Activated T-helper 1 cell treated with anti-CD3 and anti-CD28 coated beads, Interleukin-2, amount 50 U/mL, for 16 hours (primary cell): ENCODE results near the gene STX11.

Experiments used
- DNase-seq, 2 donors: peaks; one replicate each; pipeline ENCODE4 v3.0.0-alpha.2; 2020; ENCODE audit warnings: low read depth in 1 of 2, low spot score in 1 of 2

The STX11 gene

GRCh38 chr6:144214029-144214428 is 63.7 kb downstream of the STX11 start:
- DNase-seq, result no peak

DNA sequence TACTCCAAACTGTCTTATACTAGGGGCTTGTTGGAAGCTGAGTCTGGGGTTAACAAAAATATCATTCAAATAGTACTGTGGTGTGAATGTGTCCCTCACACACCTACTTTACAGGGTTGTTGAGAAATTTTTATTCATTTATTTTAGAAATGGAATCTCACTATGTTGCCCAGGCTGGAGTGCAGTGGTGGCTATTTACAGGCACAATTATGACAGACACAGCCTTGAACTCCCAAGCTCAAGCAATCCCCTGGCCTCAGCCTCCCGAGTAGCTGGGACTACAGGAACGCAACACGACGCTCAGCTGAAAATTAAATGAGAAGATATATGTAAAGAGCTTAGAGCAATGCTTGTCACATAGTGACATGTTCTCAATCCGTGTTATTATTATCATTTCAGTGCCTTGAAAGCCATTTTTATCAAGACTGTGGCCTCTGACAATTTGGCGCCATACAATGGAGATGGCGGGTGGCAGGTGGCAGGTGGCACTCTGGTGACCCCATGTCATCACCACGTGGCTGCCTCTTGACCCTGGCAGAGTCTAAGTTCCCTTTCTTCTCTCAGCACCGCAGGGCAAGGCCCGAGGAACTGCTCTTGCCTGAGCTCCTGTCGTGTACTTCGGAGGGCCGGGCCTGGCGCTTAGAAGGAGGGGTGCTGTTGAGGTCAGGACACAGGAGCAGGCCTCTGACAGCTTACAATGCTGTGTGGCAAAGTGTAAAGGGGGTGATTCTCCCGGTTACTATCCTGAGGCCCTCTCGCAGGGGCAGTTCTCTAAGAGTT is 64.5 kb downstream of the STX11 start:
- DNase-seq, result no peak

GRCh38 chr6:144215402-144215931 is 65.2 kb downstream of the STX11 start:
- no peak for DNase-seq

GRCh38 chr6:144215932-144216667 is 65.8 kb downstream of the STX11 start:
- DNase-seq, result peak; percentile 84 to 85

- no peak for DNase-seq
Observed at GRCh38 chr6:144216668-144217218, 66.4 kb downstream of the STX11 start.

GRCh38 chr6:144217264-144217663 is 66.9 kb downstream of the STX11 start:
- no peak for DNase-seq

DNA sequence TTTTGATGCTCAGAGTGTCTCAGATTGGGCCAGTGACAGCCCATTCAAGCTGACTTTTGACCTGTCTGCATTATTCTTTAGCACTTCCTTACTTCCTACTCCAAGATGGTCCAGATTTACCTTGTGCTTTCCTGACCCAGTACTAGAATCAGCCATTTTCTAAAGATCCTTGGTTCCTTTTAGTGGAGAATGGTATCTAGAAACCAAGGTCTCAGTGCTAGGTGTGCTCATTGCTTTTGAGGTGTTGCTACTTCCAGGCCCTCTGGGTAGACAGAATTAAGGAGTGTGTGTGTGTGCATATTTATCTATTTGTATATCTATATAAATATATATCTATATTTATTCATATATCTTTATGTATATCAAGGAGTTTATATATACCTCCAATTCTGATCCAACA is 67.5 kb downstream of the STX11 start:
- no peak for DNase-seq

DNA sequence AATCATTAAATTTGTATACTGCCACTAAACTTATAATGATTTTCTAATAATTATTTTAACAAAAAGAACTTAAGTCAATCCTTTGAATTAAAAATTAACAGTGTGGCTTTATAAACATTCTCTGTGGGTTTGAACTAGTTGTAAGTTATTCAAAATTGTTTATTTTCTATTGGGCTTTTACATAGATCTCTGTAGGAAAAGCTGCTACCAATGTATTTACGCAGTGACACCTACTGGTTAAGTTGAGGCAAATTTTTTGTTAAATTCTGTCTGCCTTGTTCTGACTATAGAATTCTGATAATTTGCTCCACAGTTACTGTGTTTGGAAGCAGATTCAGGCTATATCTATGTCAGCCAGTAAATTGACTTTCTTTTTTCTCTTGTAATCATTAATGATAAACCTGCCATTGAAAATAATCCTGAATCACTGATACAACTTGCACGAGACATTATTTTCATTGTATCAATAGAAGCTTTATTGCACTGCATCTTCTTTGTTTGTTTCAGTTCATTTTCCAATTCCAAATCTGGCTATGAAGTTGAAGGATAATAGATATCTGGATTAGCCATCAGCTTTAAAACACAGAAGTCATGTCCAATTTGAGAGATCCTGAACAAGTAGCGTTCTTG is 68.9 kb downstream of the STX11 start:
- no peak for DNase-seq

- DNase-seq, result no peak
Observed at GRCh38 chr6:144220031-144220790, 69.9 kb downstream of the STX11 start.

- no peak for DNase-seq
Observed at GRCh38 chr6:144223686-144224085, 73.4 kb downstream of the STX11 start.

DNA sequence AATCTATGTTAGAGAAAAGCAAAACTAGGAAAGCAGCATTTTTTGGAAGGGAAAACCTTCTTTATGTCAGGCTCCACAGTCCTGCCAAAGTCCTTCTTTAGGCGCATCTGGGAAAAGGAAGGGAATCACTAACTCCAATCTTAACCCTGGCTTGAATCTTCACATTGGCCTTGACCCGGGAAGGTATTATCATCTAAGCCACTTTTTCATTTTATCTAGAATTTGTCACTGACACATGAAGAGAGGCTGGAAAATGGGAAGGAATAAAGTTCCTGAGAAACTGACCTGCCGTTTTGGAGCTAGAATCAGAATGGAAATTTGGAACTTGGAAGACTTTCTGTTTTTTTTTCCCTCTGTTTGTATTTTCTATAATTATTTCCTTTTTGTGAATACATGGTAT is 81.4 kb downstream of the STX11 start:
- DNase-seq, result no peak

GRCh38 chr6:144232176-144232831 is 82.0 kb downstream of the STX11 start:
- no peak for DNase-seq

DNA sequence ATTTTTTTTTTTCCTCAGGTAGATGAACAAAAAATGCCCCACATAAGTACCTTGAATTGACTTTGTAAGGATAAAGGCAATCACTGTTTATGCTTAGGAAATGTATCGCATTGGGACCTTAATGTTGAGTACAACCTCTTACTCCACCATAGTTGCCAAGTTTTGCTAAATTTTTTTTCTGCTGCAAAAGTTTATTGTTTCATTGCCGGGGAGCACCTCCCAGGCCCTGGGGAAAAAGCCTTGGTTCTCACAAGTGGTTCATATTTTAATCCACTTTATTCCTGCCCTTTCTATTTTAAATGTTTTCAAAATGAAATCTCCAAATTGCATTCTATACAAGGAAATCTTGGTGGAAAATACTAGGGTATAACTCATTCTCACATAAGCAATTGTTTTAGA is 82.5 kb downstream of the STX11 start:
- no peak for DNase-seq

GRCh38 chr6:144234399-144234798 is 84.1 kb downstream of the STX11 start:
- DNase-seq, result no peak

DNA sequence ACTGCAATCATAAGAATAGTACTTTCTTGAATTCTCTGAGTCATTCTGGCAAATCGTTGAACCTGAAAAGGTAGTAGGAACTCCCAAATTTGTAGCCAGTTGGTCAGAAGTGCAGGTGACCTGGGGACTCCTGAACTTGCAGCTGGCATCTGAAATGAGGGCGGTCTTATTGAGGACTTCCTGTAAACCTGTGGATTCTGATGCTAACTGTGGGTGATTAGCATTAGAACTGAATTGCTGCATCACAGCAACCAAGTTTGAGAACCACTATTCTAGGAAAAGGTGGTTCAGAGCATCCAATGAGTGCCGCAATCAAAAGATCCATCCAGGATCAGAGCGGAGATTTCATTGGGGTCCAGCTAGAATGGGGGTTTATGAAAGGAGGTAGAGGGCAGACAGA is 84.6 kb downstream of the STX11 start:
- DNase-seq, result no peak
